T-cell (primary cell): ENCODE data around the gene S100A1. TPM values are rescaled to one million over a fixed set of nuclear protein-coding genes. Genes with fewer than 3 reads are reported as not detected.

Source experiments
- ATAC-seq, 4 experiments: fragments of 200-7000 bp in 3 of 4; fragments of 150-1000 bp in 1 of 4; cut with Tn5 transposase; replicated peaks in 1 of 4; 1 replicate in 3 of 4; 2 replicates in 1 of 4; pipeline ENCODE4 v1.10.0; 2021; ENCODE audit warnings: moderate library complexity in 3 of 4, mild to moderate bottlenecking in 2 of 4, moderate number of reproducible peaks in 1 of 4
- CTCF ChIA-PET, 2 donors: fragments of 300-600 bp; sonication (Branson Sonifier 250); formaldehyde crosslinking; loops; one replicate each; lab custom pipeline; 2022; ENCODE audit warnings: antibody characterized with exemption in 2 of 2; lab: Charles Lee
- POLR2A ChIA-PET, 2 donors: fragments of 300-600 bp; sonication (Branson Sonifier 250); formaldehyde crosslinking; loops; one replicate each; lab custom pipeline; 2022; ENCODE audit warnings: antibody characterized with exemption in 2 of 2; lab: Charles Lee
- DNase-seq, 35 experiments: peaks; one replicate each; pipeline versions ENCODE4 v3.0.0 to v3.0.0-alpha.2; 2013 to 2023
- H3K27ac ChIP-seq: one replicate; pipeline ENCODE4 v1.5.1; 2013; ENCODE audit warnings: low read length
- H3K27me3 ChIP-seq, 2 experiments: replicated peaks in 1 of 2; 1 replicate in 1 of 2; 2 replicates in 1 of 2; pipeline versions ENCODE4 v1.6.1 to v1.7.0; 2013; ENCODE audit warnings: low read length in 1 of 2, mixed read lengths in 1 of 2; ENCODE audit not compliant: control insufficient read depth in 2 of 2, insufficient read depth in 2 of 2; ENCODE audit errors: extremely low read depth in 1 of 2
- H3K36me3 ChIP-seq, 2 donors: 1 replicate in 1 of 2; 2 replicates in 1 of 2; pipeline versions ENCODE4 v1.6.1 to v1.7.0; 2013; ENCODE audit warnings: low read length in 1 of 2; ENCODE audit not compliant: control insufficient read depth in 2 of 2, insufficient read depth in 1 of 2; ENCODE audit errors: extremely low read depth in 1 of 2
- H3K4me1 ChIP-seq, 2 experiments: 1 replicate in 1 of 2; 2 replicates in 1 of 2; pipeline versions ENCODE4 v1.6.1 to v1.7.0; 2013; ENCODE audit warnings: low read length in 2 of 2, mixed read lengths in 1 of 2; ENCODE audit not compliant: insufficient read depth in 2 of 2, control insufficient read depth in 1 of 2; ENCODE audit errors: extremely low read depth in 1 of 2
- H3K4me3 ChIP-seq, 2 donors: 1 replicate in 1 of 2; 2 replicates in 1 of 2; pipeline versions ENCODE4 v1.5.1 to v1.7.0; 2013; ENCODE audit warnings: mild to moderate bottlenecking in 2 of 2, low read length in 1 of 2, moderate library complexity in 1 of 2; ENCODE audit not compliant: control insufficient read depth in 1 of 2; ENCODE audit errors: extremely low read depth in 1 of 2
- H3K9me3 ChIP-seq: 2 replicates; pipeline ENCODE4 v1.7.0; 2013
- H3K27ac Mint-ChIP-seq, 2 donors: one replicate each; pipeline ENCODE4 v1.8.0; 2020 to 2021; ENCODE audit warnings: mild to moderate bottlenecking in 2 of 2, mixed read lengths in 2 of 2
- H3K27me3 Mint-ChIP-seq, 2 donors: one replicate each; pipeline ENCODE4 v1.8.0; 2021 to 2022; ENCODE audit warnings: mixed read lengths in 2 of 2
- H3K36me3 Mint-ChIP-seq: one replicate; pipeline ENCODE4 v1.8.0; 2021; ENCODE audit warnings: mixed read lengths
- H3K4me1 Mint-ChIP-seq, 3 donors: one replicate each; pipeline ENCODE4 v1.8.0; 2020 to 2022; ENCODE audit warnings: mixed read lengths in 3 of 3, mild to moderate bottlenecking in 1 of 3
- H3K4me3 Mint-ChIP-seq, 3 donors: one replicate each; pipeline ENCODE4 v1.8.0; 2020 to 2022; ENCODE audit warnings: mild to moderate bottlenecking in 3 of 3, mixed read lengths in 3 of 3, moderate library complexity in 3 of 3
- H3K9me3 Mint-ChIP-seq, 3 donors: one replicate each; pipeline ENCODE4 v1.8.0; 2020 to 2022; ENCODE audit warnings: mixed read lengths in 3 of 3
- WGBS: methylation state at CpG from one replicate; pipeline ENCODE4 v1.1.5; 2013; ENCODE audit warnings: missing lambda C conversion rate; ENCODE audit not compliant: insufficient coverage; 5-methylcytosine and 5-hydroxymethylcytosine counted together
- total RNA-seq, 35 experiments: library from RNA in 6 of 35; stranded (reverse) in 6 of 35; fragments of 120-200 nt in 1 of 35; gene quantifications; one replicate each; pipeline versions ENCODE4 v1.2.1 to v1.2.4 and lab custom pipeline; 2013 to 2026

Gene S100A1
- total RNA-seq, 5 donors from 2014 or later (not counting 1 experiment from before 2014, with no cell fraction given), result not detected

- ChIA-PET POLR2A (interaction anchor here in 1 of 2 donors (0.6 kb wide), 1 partner anchor 147 kb away, joined by 3 read pairs; no protein-coding TSS in a partner anchor), CTCF (no interaction called here)
- Mint-ChIP-seq H3K9me3 (no peaks in the 10 kb centered on the region), H3K36me3 (no peaks in the 10 kb centered on the region), H3K4me1 (peaks cover 5 to 7% (median 5%) of the 10 kb centered on the region in 3 donors), H3K27ac (no peak within 1 kb of the TSS), H3K4me3 (no peak within 1 kb of the TSS), H3K27me3 (no peaks in the 10 kb centered on the region)
- no peaks in the 10 kb centered on the region for H3K36me3 ChIP-seq
- peaks cover 0 to 20% of the 10 kb centered on the region in 2 experiments for H3K27me3 ChIP-seq
- H3K4me3 ChIP-seq, result no peak within 1 kb of the TSS
- no peak within 1 kb of the TSS for H3K27ac ChIP-seq
- DNase-seq (no peak), ATAC-seq (no peak)
- H3K4me1 ChIP-seq, result peaks cover 0 to 6% of the 10 kb centered on the region in 2 experiments
- 82% methylated on average over 3 of the region's 10 CpGs for WGBS
- no peaks in the 10 kb centered on the region for H3K9me3 ChIP-seq
Observed at GRCh38 chr1:153616144-153616916, 11.9 kb upstream of the S100A1 start, which contains the start of gene S100A14. TSS of gene S100A14 (minus strand) at chr1:153616325. CDS start at chr1:153615858, 467 bp downstream.

GRCh38 chr1:153616917-153617311, 11.3 kb upstream of the S100A1 start:
- no peak for ATAC-seq
- CTCF ChIA-PET, result interaction anchor here in 1 of 2 donors (1.3 kb wide), 1 partner anchor 106 kb away, joined by 4 read pairs; no protein-coding TSS in a partner anchor
- Mint-ChIP-seq H3K4me3 (no peak overlapping the region), H3K27me3 (no peaks in the 10 kb centered on the region), H3K4me1 (peaks cover 5 to 7% (median 5%) of the 10 kb centered on the region in 3 donors), H3K27ac (no peak overlapping the region), H3K9me3 (no peaks in the 10 kb centered on the region), H3K36me3 (no peaks in the 10 kb centered on the region)
- H3K4me3 ChIP-seq, result no peak overlapping the region
- H3K36me3 ChIP-seq, result no peaks in the 10 kb centered on the region
- H3K9me3 ChIP-seq, result no peaks in the 10 kb centered on the region
- 91% methylated on average over 4 of the region's 5 CpGs for WGBS
- peaks cover 0 to 6% of the 10 kb centered on the region in 2 experiments for H3K4me1 ChIP-seq
- H3K27me3 ChIP-seq, result peaks cover 0 to 20% of the 10 kb centered on the region in 2 experiments
- POLR2A ChIA-PET, result no interaction called here
- no peak for DNase-seq
- no peak overlapping the region for H3K27ac ChIP-seq

GRCh38 chr1:153617663-153618062, 10.6 kb upstream of the S100A1 start:
- Mint-ChIP-seq H3K27me3 (no peaks in the 10 kb centered on the region), H3K27ac (no peak overlapping the region), H3K9me3 (no peaks in the 10 kb centered on the region), H3K36me3 (no peaks in the 10 kb centered on the region), H3K4me1 (peaks cover 5 to 7% (median 5%) of the 10 kb centered on the region in 3 donors), H3K4me3 (no peak overlapping the region)
- Histone ChIP-seq H3K36me3 (no peaks in the 10 kb centered on the region), H3K27ac (no peak overlapping the region), H3K9me3 (no peaks in the 10 kb centered on the region), H3K4me3 (no peak overlapping the region), H3K4me1 (peaks cover 0 to 6% of the 10 kb centered on the region in 2 experiments), H3K27me3 (peaks cover 0 to 20% of the 10 kb centered on the region in 2 experiments)
- CTCF ChIA-PET, result interaction anchor here in 1 of 2 donors (1.3 kb wide), 1 partner anchor 107 kb away, joined by 4 read pairs; no protein-coding TSS in a partner anchor
- ATAC-seq, result peak in 2 of 4 experiments; percentile 82 to 94
- 9% methylated on average over 3 of the region's 6 CpGs for WGBS
- DNase-seq, result peak in 28 of 35 experiments; percentile 7 to 76 (median 55)
- POLR2A ChIA-PET, result no interaction called here

- Mint-ChIP-seq H3K4me3 (no peak overlapping the region), H3K36me3 (no peaks in the 10 kb centered on the region), H3K4me1 (peaks cover 5 to 7% (median 5%) of the 10 kb centered on the region in 3 donors), H3K27me3 (no peaks in the 10 kb centered on the region), H3K27ac (no peak overlapping the region), H3K9me3 (no peaks in the 10 kb centered on the region)
- H3K4me1 ChIP-seq, result peaks cover 0 to 6% of the 10 kb centered on the region in 2 experiments
- no peaks in the 10 kb centered on the region for H3K9me3 ChIP-seq
- peaks cover 0 to 19% of the 10 kb centered on the region in 2 experiments for H3K27me3 ChIP-seq
- WGBS, result 90% methylated on average over 6 of the region's 6 CpGs
- ChIA-PET CTCF (interaction anchor here in 1 of 2 donors (0.6 kb wide), 1 partner anchor 17 kb away, joined by 5 read pairs; no protein-coding TSS in a partner anchor), POLR2A (interaction anchor here in 1 of 2 donors (0.5 kb wide), 1 partner anchor 103 kb away, joined by 9 read pairs; no protein-coding TSS in a partner anchor)
- no peak for DNase-seq
- no peak for ATAC-seq
- no peaks in the 10 kb centered on the region for H3K36me3 ChIP-seq
- no peak overlapping the region for H3K27ac ChIP-seq
- no peak overlapping the region for H3K4me3 ChIP-seq
Observed at GRCh38 chr1:153619171-153619570, 9.1 kb upstream of the S100A1 start.

GRCh38 chr1:153623101-153623500, 5.1 kb upstream of the S100A1 start:
- Mint-ChIP-seq H3K27me3 (peaks cover 7 to 12% of the 10 kb centered on the region in 2 donors), H3K36me3 (no peaks in the 10 kb centered on the region), H3K27ac (no peak overlapping the region), H3K9me3 (no peaks in the 10 kb centered on the region), H3K4me3 (no peak overlapping the region), H3K4me1 (peaks cover 3 to 5% (median 3%) of the 10 kb centered on the region in 3 donors)
- Histone ChIP-seq H3K27ac (no peak overlapping the region), H3K36me3 (no peaks in the 10 kb centered on the region), H3K4me3 (no peak overlapping the region), H3K27me3 (peaks cover 0 to 23% of the 10 kb centered on the region in 2 experiments), H3K9me3 (no peaks in the 10 kb centered on the region), H3K4me1 (peaks cover 0 to 5% of the 10 kb centered on the region in 2 experiments)
- CTCF ChIA-PET, result no interaction called here
- no peak for ATAC-seq
- no peak for DNase-seq
- WGBS, result 83% methylated on average over 6 of the region's 7 CpGs
- POLR2A ChIA-PET, result no interaction called here

GRCh38 chr1:153624965-153625611, 3.1 kb upstream of the S100A1 start:
- WGBS, result 92% methylated on average over 7 of the region's 10 CpGs
- H3K27ac Mint-ChIP-seq, result no peak overlapping the region

More at GRCh38 chr1:153624965-153625611, 3.1 kb upstream of the S100A1 start:
- Histone ChIP-seq H3K27ac (no peak overlapping the region), H3K4me3 (no peak overlapping the region), H3K27me3 (peaks cover 0 to 24% of the 10 kb centered on the region in 2 experiments), H3K9me3 (no peaks in the 10 kb centered on the region), H3K4me1 (peaks cover 0 to 5% of the 10 kb centered on the region in 2 experiments), H3K36me3 (no peaks in the 10 kb centered on the region)
- no peaks in the 10 kb centered on the region for H3K36me3 Mint-ChIP-seq
- peaks cover 7 to 12% of the 10 kb centered on the region in 2 donors for H3K27me3 Mint-ChIP-seq
- no peaks in the 10 kb centered on the region for H3K9me3 Mint-ChIP-seq
- CTCF ChIA-PET, result no interaction called here
- no peak for ATAC-seq
- POLR2A ChIA-PET, result no interaction called here
- H3K4me1 Mint-ChIP-seq, result peaks cover 3 to 5% (median 3%) of the 10 kb centered on the region in 3 donors
- DNase-seq, result no peak
- no peak overlapping the region for H3K4me3 Mint-ChIP-seq
